Activated T-helper 17 cell treated with anti-CD3 and anti-CD28 coated beads, Interleukin-2, amount 50 U/mL, for 72 hours (primary cell): ENCODE measurements around the gene MEG3. TPM values are rescaled to one million over a fixed set of nuclear protein-coding genes. Genes with fewer than 3 reads are reported as not detected.

Experiments
- ATAC-seq: fragments of 150-1000 bp; cut with Tn5 transposase; replicated peaks from 2 replicates; pipeline ENCODE4 v1.10.0; 2021; ENCODE audit warnings: mild to moderate bottlenecking, moderate library complexity
- H3K27ac Mint-ChIP-seq: one replicate; pipeline ENCODE4 v1.8.0; 2022; ENCODE audit warnings: mixed read lengths
- H3K27me3 Mint-ChIP-seq: one replicate; pipeline ENCODE4 v1.8.0; 2022; ENCODE audit warnings: mixed read lengths
- H3K36me3 Mint-ChIP-seq: one replicate; pipeline ENCODE4 v1.8.0; 2022; ENCODE audit warnings: low read depth, mild to moderate bottlenecking, mixed read lengths
- H3K4me1 Mint-ChIP-seq: one replicate; pipeline ENCODE4 v1.8.0; 2022; ENCODE audit warnings: mixed read lengths
- H3K4me3 Mint-ChIP-seq: one replicate; pipeline ENCODE4 v1.8.0; 2022; ENCODE audit warnings: mild to moderate bottlenecking, mixed read lengths
- H3K9me3 Mint-ChIP-seq: one replicate; pipeline ENCODE4 v1.8.0; 2022; ENCODE audit warnings: mixed read lengths
- total RNA-seq, 2 donors: library from RNA; stranded (reverse); gene quantifications; one replicate each; pipeline ENCODE4 v1.2.3, GENCODE V29; 2022

MEG3 gene
- total RNA-seq, 2 donors from 2014 or later, result not detected

GRCh38 chr14:100838493-100839314, 12.8 kb downstream of the MEG3 start:
- ATAC-seq, result no peak
- Mint-ChIP-seq H3K27me3 (peaks cover 12% of the 10 kb centered on the region), H3K9me3 (no peaks in the 10 kb centered on the region), H3K4me1 (no peaks in the 10 kb centered on the region), H3K27ac (no peak overlapping the region), H3K4me3 (no peak overlapping the region), H3K36me3 (no peaks in the 10 kb centered on the region)

GRCh38 chr14:100839315-100839585, 13.3 kb downstream of the MEG3 start:
- Mint-ChIP-seq H3K27ac (no peak overlapping the region), H3K36me3 (no peaks in the 10 kb centered on the region), H3K4me1 (no peaks in the 10 kb centered on the region), H3K4me3 (no peak overlapping the region), H3K27me3 (peaks cover 12% of the 10 kb centered on the region), H3K9me3 (no peaks in the 10 kb centered on the region)
- ATAC-seq, result no peak

- H3K4me3 Mint-ChIP-seq, result no peak overlapping the region
- ATAC-seq, result no peak
- H3K27ac Mint-ChIP-seq, result no peak overlapping the region
- no peaks in the 10 kb centered on the region for H3K4me1 Mint-ChIP-seq
- peaks cover 8% of the 10 kb centered on the region for H3K27me3 Mint-ChIP-seq
- no peaks in the 10 kb centered on the region for H3K36me3 Mint-ChIP-seq
- H3K9me3 Mint-ChIP-seq, result no peaks in the 10 kb centered on the region
Measured at GRCh38 chr14:100839681-100840111, 13.8 kb downstream of the MEG3 start.

- H3K4me1 Mint-ChIP-seq, result no peaks in the 10 kb centered on the region
- no peaks in the 10 kb centered on the region for H3K9me3 Mint-ChIP-seq
- no peak for ATAC-seq
- peaks cover 5% of the 10 kb centered on the region for H3K27me3 Mint-ChIP-seq
- H3K4me3 Mint-ChIP-seq, result no peak overlapping the region
- H3K36me3 Mint-ChIP-seq, result no peaks in the 10 kb centered on the region
- no peak overlapping the region for H3K27ac Mint-ChIP-seq
Measured at GRCh38 chr14:100840286-100841065, 14.6 kb downstream of the MEG3 start.

- H3K27me3 Mint-ChIP-seq, result peaks cover 4% of the 10 kb centered on the region
- no peak overlapping the region for H3K27ac Mint-ChIP-seq
- ATAC-seq, result no peak
- no peaks in the 10 kb centered on the region for H3K4me1 Mint-ChIP-seq
- H3K9me3 Mint-ChIP-seq, result no peaks in the 10 kb centered on the region
- no peaks in the 10 kb centered on the region for H3K36me3 Mint-ChIP-seq
- H3K4me3 Mint-ChIP-seq, result no peak overlapping the region
Measured at GRCh38 chr14:100841066-100841760, 15.3 kb downstream of the MEG3 start.

- Mint-ChIP-seq H3K27ac (no peak overlapping the region), H3K4me3 (no peak overlapping the region), H3K27me3 (no peaks in the 10 kb centered on the region), H3K9me3 (no peaks in the 10 kb centered on the region), H3K36me3 (no peaks in the 10 kb centered on the region), H3K4me1 (no peaks in the 10 kb centered on the region)
- no peak for ATAC-seq
Measured at GRCh38 chr14:100841761-100842403, 16.0 kb downstream of the MEG3 start.

- no peaks in the 10 kb centered on the region for H3K36me3 Mint-ChIP-seq
- H3K4me1 Mint-ChIP-seq, result no peaks in the 10 kb centered on the region
- H3K27me3 Mint-ChIP-seq, result no peaks in the 10 kb centered on the region
- H3K4me3 Mint-ChIP-seq, result no peak overlapping the region
- no peak for ATAC-seq
- no peak overlapping the region for H3K27ac Mint-ChIP-seq
- no peaks in the 10 kb centered on the region for H3K9me3 Mint-ChIP-seq
Measured at GRCh38 chr14:100842799-100843198, 16.9 kb downstream of the MEG3 start.

GRCh38 chr14:100844082-100844408, 18.1 kb downstream of the MEG3 start:
- Mint-ChIP-seq H3K36me3 (no peaks in the 10 kb centered on the region), H3K9me3 (no peaks in the 10 kb centered on the region), H3K4me1 (no peaks in the 10 kb centered on the region), H3K27me3 (no peaks in the 10 kb centered on the region), H3K4me3 (no peak overlapping the region), H3K27ac (no peak overlapping the region)
- peak; percentile 18 for ATAC-seq

- Mint-ChIP-seq H3K9me3 (no peaks in the 10 kb centered on the region), H3K36me3 (no peaks in the 10 kb centered on the region), H3K4me3 (no peak overlapping the region), H3K4me1 (no peaks in the 10 kb centered on the region), H3K27ac (no peak overlapping the region), H3K27me3 (no peaks in the 10 kb centered on the region)
- no peak for ATAC-seq
Measured at GRCh38 chr14:100844421-100844820, 18.5 kb downstream of the MEG3 start.

- H3K27ac Mint-ChIP-seq, result no peak overlapping the region
- H3K4me3 Mint-ChIP-seq, result no peak overlapping the region
- H3K27me3 Mint-ChIP-seq, result no peaks in the 10 kb centered on the region
- no peak for ATAC-seq
- no peaks in the 10 kb centered on the region for H3K36me3 Mint-ChIP-seq
- no peaks in the 10 kb centered on the region for H3K4me1 Mint-ChIP-seq
- no peaks in the 10 kb centered on the region for H3K9me3 Mint-ChIP-seq
Measured at GRCh38 chr14:100844846-100845245, 18.9 kb downstream of the MEG3 start.

GRCh38 chr14:100845341-100845740, 19.4 kb downstream of the MEG3 start:
- Mint-ChIP-seq H3K9me3 (no peaks in the 10 kb centered on the region), H3K4me1 (no peaks in the 10 kb centered on the region), H3K27ac (no peak overlapping the region), H3K4me3 (no peak overlapping the region), H3K27me3 (no peaks in the 10 kb centered on the region), H3K36me3 (no peaks in the 10 kb centered on the region)
- ATAC-seq, result no peak

- ATAC-seq, result no peak
- Mint-ChIP-seq H3K36me3 (no peaks in the 10 kb centered on the region), H3K27ac (no peak overlapping the region), H3K9me3 (no peaks in the 10 kb centered on the region), H3K4me1 (no peaks in the 10 kb centered on the region), H3K4me3 (no peak overlapping the region), H3K27me3 (no peaks in the 10 kb centered on the region)
Measured at GRCh38 chr14:100846309-100846859, 20.5 kb downstream of the MEG3 start.

- no peaks in the 10 kb centered on the region for H3K27me3 Mint-ChIP-seq
- H3K9me3 Mint-ChIP-seq, result no peaks in the 10 kb centered on the region
- H3K4me3 Mint-ChIP-seq, result no peak overlapping the region
- H3K36me3 Mint-ChIP-seq, result no peaks in the 10 kb centered on the region
- ATAC-seq, result peak; percentile 65
- no peak overlapping the region for H3K27ac Mint-ChIP-seq
- H3K4me1 Mint-ChIP-seq, result no peaks in the 10 kb centered on the region
Measured at GRCh38 chr14:100849115-100849781, 23.3 kb downstream of the MEG3 start.
